Astrocyte of the cerebellum (primary cell): Measurements from ENCODE around the gene CLEC2D.

Source experiments
- DNase-seq: peaks from one replicate; pipeline ENCODE4 v3.0.0-alpha.2; 2011; ENCODE audit warnings: low read depth
- H3K4me3 ChIP-seq: 2 replicates; pipeline ENCODE4 v1.5.1; 2011; ENCODE audit warnings: mild to moderate bottlenecking, low read depth, low read length, moderate library complexity
- in situ Hi-C: cut with HindIII; loops from 2 replicates; pipeline ENCODE4 v1.10.0; 2017; ENCODE audit warnings: low sequenced_read_pairs
- TF ChIP-seq, protein P1 (sequence below): IDR thresholded peaks from 2 replicates; pipeline ENCODE4 v1.5.1; 2012; ENCODE audit warnings: low read length, low read depth, moderate library complexity, mild to moderate bottlenecking; ENCODE audit errors: missing control alignments

The CLEC2D gene

DNA sequence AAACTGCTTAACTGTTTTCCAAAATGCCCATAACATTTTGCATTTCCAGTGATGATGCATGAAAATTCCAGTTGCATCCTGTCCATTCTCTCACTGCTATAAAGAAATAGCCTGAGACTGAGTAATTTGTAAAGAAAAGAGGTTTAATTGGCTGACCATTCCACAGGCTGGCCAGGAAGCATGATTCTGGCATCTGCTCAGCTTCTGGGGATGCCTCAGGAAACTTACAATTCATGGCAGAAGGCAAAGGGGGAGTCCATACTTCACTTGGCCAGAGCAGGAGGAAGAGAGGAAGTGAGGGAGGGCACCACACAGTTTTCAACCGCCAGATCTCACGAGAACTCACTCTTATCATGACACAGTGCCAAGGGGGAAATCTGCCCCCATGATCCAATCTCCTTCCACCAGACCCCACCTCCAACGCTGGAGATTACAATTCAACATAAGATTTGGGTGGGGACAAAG, 18.2 kb upstream of the CLEC2D start:
- in situ Hi-C loops, result no loop called here
- DNase-seq, result peak; percentile 38
- no peak overlapping the region for H3K4me3 ChIP-seq
- TF ChIP-seq, protein P1, sequence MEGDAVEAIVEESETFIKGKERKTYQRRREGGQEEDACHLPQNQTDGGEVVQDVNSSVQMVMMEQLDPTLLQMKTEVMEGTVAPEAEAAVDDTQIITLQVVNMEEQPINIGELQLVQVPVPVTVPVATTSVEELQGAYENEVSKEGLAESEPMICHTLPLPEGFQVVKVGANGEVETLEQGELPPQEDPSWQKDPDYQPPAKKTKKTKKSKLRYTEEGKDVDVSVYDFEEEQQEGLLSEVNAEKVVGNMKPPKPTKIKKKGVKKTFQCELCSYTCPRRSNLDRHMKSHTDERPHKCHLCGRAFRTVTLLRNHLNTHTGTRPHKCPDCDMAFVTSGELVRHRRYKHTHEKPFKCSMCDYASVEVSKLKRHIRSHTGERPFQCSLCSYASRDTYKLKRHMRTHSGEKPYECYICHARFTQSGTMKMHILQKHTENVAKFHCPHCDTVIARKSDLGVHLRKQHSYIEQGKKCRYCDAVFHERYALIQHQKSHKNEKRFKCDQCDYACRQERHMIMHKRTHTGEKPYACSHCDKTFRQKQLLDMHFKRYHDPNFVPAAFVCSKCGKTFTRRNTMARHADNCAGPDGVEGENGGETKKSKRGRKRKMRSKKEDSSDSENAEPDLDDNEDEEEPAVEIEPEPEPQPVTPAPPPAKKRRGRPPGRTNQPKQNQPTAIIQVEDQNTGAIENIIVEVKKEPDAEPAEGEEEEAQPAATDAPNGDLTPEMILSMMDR, result no peak

DNA sequence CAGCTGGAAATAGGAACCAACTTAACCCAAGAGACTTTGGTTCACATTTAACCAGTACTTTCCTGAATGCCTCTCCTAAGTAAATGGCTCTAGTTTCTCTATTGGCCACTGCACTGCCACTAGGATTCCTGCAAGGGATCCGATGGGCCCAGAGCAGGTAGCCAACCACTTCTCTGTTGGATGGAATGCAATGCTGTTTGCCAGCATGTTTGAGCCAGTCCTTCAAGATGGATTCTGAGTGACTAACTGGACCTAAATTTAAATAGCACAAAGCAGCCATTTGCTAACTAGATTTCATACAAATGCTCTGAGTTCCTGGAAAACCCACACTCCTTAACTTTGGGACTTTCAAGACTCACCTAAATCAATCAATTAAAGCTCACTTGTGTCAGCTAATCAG, 9.5 kb upstream of the CLEC2D start:
- no peak overlapping the region for H3K4me3 ChIP-seq
- no peak for DNase-seq
- in situ Hi-C loops, result no loop called here
- TF ChIP-seq, protein P1, result no peak

DNA sequence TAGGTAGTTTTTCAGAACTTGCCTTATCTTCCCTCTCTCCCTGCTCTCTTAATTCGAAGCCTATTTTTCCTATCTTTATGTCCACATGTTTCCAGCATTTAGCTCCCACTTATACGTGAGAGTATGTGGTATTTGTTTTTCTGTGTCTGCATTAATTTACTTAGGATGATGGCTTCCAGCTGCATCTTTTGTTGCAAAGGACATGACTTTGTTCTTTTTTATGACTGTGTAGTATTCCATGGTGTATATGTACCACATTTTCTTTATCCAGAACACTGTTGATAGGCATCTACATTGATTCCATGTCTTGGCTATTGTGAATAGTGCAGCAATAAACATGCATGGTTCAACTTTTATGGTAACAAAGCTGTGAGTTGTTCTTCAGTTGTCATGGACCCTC, 7.8 kb upstream of the CLEC2D start:
- DNase-seq, result no peak
- TF ChIP-seq, protein P1, result no peak
- in situ Hi-C loops, result no loop called here

GRCh38 chr12:9662488-9662887, 7.0 kb upstream of the CLEC2D start:
- TF ChIP-seq, protein P1, result no peak
- no peak overlapping the region for H3K4me3 ChIP-seq
- no peak for DNase-seq
- in situ Hi-C loops, result no loop called here

More for the DNA sequence above, 7.8 kb upstream of the CLEC2D start:
- no peak overlapping the region for H3K4me3 ChIP-seq

- TF ChIP-seq, protein P1, result no peak
- no peak overlapping the region for H3K4me3 ChIP-seq
- no peak for DNase-seq
- in situ Hi-C loops, result no loop called here
Measured at GRCh38 chr12:9667403-9668160, 1.9 kb upstream of the CLEC2D start.

GRCh38 chr12:9668161-9669018, 1.1 kb upstream of the CLEC2D start:
- in situ Hi-C loops, result no loop called here
- H3K4me3 ChIP-seq, result no peak overlapping the region
- peak; percentile 39 for DNase-seq
- TF ChIP-seq, protein P1, result no peak
